Panc1 (cell line): ENCODE data around the gene NPC1L1. TPM values are rescaled to one million over a fixed set of nuclear protein-coding genes. Genes with fewer than 3 reads are reported as not detected.

Experiments used
- ATAC-seq: fragments of 200-7000 bp; cut with Tn5 transposase; 2 replicates; pipeline ENCODE4 v1.9.1; 2020; ENCODE audit warnings: mild to moderate bottlenecking, moderate library complexity
- BruUV-seq: library from RNA; stranded (reverse); fragments of 400-500 nt; replicated peaks from 2 replicates; lab custom pipeline; 2021; lab: Mats Ljungman, UMichigan
- CTCF ChIA-PET: fragments of 300-600 bp; sonication (Branson Sonifier 250); formaldehyde crosslinking; loops from one replicate; lab custom pipeline; 2022; ENCODE audit warnings: antibody characterized with exemption; lab: Charles Lee
- POLR2A ChIA-PET: fragments of 300-600 bp; sonication (Branson Sonifier 250); formaldehyde crosslinking; loops from one replicate; lab custom pipeline; 2022; ENCODE audit warnings: antibody characterized with exemption; lab: Charles Lee
- DNase-seq: peaks from one replicate; pipeline ENCODE4 v3.0.0-alpha.2; 2010; ENCODE audit warnings: low read depth, low spot score
- H3K27ac ChIP-seq: 2 replicates; pipeline ENCODE4 v1.5.1; 2011; ENCODE audit warnings: mild to moderate bottlenecking, low read length, inconsistent platforms
- H3K27me3 ChIP-seq: fragments of 200-500 bp; sonication (Bioruptor generic); 2 replicates; pipeline ENCODE4 v1.6.0; 2014; ENCODE audit warnings: low read length, inconsistent platforms; ENCODE audit not compliant: control insufficient read depth, insufficient read depth
- H3K36me3 ChIP-seq: fragments of 200-500 bp; sonication (Bioruptor generic); 2 replicates; pipeline ENCODE4 v1.5.1; 2014; ENCODE audit warnings: inconsistent platforms, mild to moderate bottlenecking, low read length, moderate library complexity; ENCODE audit not compliant: control insufficient read depth, insufficient read depth
- H3K4me1 ChIP-seq: 2 replicates; pipeline ENCODE4 v1.5.1; 2011; ENCODE audit warnings: inconsistent platforms, mild to moderate bottlenecking, low read length, moderate library complexity; ENCODE audit not compliant: control insufficient read depth, insufficient read depth
- H3K4me3 ChIP-seq, 2 experiments: 2 replicates each; pipeline ENCODE4 v1.5.1; 2011 to 2012; ENCODE audit warnings: low read depth in 2 of 2, low read length in 2 of 2, mild to moderate bottlenecking in 2 of 2, inconsistent platforms in 1 of 2, moderate library complexity in 1 of 2
- H3K9me3 ChIP-seq: fragments of 200-500 bp; sonication (Bioruptor generic); 2 replicates; pipeline ENCODE4 v1.5.1; 2014; ENCODE audit warnings: low read depth, mild to moderate bottlenecking, inconsistent platforms, low read length, moderate library complexity; ENCODE audit not compliant: control insufficient read depth, insufficient read depth
- POLR2AphosphoS5 ChIP-seq: IDR thresholded peaks from 2 replicates; pipeline ENCODE4 v1.6.1; 2012; ENCODE audit warnings: mild to moderate bottlenecking, low read depth, low read length, moderate library complexity
- SIN3A ChIP-seq: IDR thresholded peaks from 2 replicates; pipeline ENCODE4 v1.6.1; 2012; ENCODE audit warnings: low read depth, mild to moderate bottlenecking, low read length, moderate library complexity, borderline replicate concordance; ENCODE audit not compliant: insufficient read depth
- TCF7L2 ChIP-seq: IDR thresholded peaks from 2 replicates; pipeline ENCODE4 v1.6.1; 2011; ENCODE audit warnings: mild to moderate bottlenecking, low read depth, low read length, inconsistent platforms
- in situ Hi-C: cut with HindIII; loops from 2 replicates; pipeline ENCODE4 v1.10.0; 2016; ENCODE audit warnings: low sequenced_read_pairs, low pct_unique_long_range_greater_than_20kb
- intact Hi-C: fragments of 100-400 bp; cut with micrococcal nuclease; formaldehyde crosslinking; loops from one replicate; pipeline ENCODE4 v1.10.0; 2022; ENCODE audit not compliant: unreplicated experiment
- total RNA-seq: library from RNA; stranded (reverse); gene quantifications from one replicate; pipeline ENCODE4 v1.2.1, GENCODE V29; 2021; ENCODE audit not compliant: unreplicated experiment
- TF ChIP-seq, protein P1 (sequence below): fragments of 450-650 bp; IDR thresholded peaks from 2 replicates; pipeline ENCODE4 v1.5.1; 2017; ENCODE audit warnings: mild to moderate bottlenecking
- TF ChIP-seq, protein P2 (sequence below), 2 experiments: IDR thresholded peaks; 2 replicates each; pipeline ENCODE4 v1.6.1; 2011 to 2012; ENCODE audit warnings: low read depth in 2 of 2, control low read depth in 1 of 2, low read length in 1 of 2, mild to moderate bottlenecking in 1 of 2, moderate library complexity in 1 of 2; ENCODE audit not compliant: insufficient read depth in 1 of 2

Gene NPC1L1
- total RNA-seq, 1 experiment from 2014 or later, result not detected

DNA sequence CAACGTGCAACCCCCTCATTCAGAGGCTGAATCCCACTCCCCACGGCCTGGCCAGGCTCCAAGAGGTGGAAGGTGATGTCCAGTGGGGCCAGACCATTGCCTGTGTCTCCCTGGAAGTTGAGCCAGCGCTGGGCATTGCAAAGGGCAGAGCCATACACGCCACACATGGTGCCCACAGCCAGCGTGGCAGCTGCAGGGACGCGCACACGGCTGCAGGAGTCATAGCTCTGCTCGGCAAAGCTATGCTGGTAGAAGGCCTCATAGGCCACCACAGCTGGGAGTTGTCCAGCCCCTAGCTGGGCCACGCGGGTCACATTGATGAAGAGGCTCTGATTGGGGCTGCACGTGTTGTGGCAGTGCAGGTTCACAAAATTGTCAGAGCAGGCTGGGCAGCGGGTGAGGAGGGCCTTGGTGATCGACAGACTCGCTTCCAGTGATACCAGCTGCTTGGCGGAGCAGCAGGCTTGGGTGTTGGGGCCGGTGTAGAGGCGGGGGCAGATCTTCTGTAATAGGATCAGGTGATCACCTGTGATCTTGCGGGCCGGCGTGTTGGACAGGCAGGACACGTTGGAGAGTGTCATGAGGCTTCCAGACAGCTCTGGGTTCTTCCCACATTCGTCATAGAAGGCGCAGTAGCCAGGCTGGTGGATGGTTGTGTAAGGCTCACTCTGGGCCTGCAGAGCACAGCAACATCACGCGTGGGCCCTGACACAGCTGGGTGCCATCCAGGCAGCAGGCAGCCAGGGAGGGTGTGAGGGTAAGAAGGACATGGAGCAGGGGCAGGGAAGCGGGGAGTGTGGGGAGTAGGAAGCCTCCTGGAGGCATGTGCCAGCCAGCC, 1.2 kb downstream of the NPC1L1 start:
- Histone ChIP-seq H3K4me1 (no peaks in the 10 kb centered on the region), H3K27me3 (no peaks in the 10 kb centered on the region), H3K27ac (no peak overlapping the region), H3K9me3 (no peaks in the 10 kb centered on the region), H3K36me3 (no peaks in the 10 kb centered on the region), H3K4me3 (no peak overlapping the region)
- in situ Hi-C loops, result no loop called here
- intact Hi-C loops, result no loop called here
- ATAC-seq (no peak), DNase-seq (no peak)
- TF ChIP-seq SIN3A, result no peak
- TF ChIP-seq, protein P1, sequence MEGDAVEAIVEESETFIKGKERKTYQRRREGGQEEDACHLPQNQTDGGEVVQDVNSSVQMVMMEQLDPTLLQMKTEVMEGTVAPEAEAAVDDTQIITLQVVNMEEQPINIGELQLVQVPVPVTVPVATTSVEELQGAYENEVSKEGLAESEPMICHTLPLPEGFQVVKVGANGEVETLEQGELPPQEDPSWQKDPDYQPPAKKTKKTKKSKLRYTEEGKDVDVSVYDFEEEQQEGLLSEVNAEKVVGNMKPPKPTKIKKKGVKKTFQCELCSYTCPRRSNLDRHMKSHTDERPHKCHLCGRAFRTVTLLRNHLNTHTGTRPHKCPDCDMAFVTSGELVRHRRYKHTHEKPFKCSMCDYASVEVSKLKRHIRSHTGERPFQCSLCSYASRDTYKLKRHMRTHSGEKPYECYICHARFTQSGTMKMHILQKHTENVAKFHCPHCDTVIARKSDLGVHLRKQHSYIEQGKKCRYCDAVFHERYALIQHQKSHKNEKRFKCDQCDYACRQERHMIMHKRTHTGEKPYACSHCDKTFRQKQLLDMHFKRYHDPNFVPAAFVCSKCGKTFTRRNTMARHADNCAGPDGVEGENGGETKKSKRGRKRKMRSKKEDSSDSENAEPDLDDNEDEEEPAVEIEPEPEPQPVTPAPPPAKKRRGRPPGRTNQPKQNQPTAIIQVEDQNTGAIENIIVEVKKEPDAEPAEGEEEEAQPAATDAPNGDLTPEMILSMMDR, result no peak
- no peak for TF ChIP-seq TCF7L2
- TF ChIP-seq, protein P2, sequence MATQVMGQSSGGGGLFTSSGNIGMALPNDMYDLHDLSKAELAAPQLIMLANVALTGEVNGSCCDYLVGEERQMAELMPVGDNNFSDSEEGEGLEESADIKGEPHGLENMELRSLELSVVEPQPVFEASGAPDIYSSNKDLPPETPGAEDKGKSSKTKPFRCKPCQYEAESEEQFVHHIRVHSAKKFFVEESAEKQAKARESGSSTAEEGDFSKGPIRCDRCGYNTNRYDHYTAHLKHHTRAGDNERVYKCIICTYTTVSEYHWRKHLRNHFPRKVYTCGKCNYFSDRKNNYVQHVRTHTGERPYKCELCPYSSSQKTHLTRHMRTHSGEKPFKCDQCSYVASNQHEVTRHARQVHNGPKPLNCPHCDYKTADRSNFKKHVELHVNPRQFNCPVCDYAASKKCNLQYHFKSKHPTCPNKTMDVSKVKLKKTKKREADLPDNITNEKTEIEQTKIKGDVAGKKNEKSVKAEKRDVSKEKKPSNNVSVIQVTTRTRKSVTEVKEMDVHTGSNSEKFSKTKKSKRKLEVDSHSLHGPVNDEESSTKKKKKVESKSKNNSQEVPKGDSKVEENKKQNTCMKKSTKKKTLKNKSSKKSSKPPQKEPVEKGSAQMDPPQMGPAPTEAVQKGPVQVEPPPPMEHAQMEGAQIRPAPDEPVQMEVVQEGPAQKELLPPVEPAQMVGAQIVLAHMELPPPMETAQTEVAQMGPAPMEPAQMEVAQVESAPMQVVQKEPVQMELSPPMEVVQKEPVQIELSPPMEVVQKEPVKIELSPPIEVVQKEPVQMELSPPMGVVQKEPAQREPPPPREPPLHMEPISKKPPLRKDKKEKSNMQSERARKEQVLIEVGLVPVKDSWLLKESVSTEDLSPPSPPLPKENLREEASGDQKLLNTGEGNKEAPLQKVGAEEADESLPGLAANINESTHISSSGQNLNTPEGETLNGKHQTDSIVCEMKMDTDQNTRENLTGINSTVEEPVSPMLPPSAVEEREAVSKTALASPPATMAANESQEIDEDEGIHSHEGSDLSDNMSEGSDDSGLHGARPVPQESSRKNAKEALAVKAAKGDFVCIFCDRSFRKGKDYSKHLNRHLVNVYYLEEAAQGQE (IDR thresholded peaks at IDR 0.05; ENCODE audit: insufficient read depth in 1 of 2, low read depth in 2 of 2, low read length in 1 of 2), result no peak
- no peak for TF ChIP-seq POLR2AphosphoS5
- CTCF ChIA-PET, result interaction anchor here (0.6 kb wide), 1 partner anchor 97 kb away, joined by 9 read pairs; no protein-coding TSS in a partner anchor
- no TSS peak for BruUV-seq
- POLR2A ChIA-PET, result no interaction called here

DNA sequence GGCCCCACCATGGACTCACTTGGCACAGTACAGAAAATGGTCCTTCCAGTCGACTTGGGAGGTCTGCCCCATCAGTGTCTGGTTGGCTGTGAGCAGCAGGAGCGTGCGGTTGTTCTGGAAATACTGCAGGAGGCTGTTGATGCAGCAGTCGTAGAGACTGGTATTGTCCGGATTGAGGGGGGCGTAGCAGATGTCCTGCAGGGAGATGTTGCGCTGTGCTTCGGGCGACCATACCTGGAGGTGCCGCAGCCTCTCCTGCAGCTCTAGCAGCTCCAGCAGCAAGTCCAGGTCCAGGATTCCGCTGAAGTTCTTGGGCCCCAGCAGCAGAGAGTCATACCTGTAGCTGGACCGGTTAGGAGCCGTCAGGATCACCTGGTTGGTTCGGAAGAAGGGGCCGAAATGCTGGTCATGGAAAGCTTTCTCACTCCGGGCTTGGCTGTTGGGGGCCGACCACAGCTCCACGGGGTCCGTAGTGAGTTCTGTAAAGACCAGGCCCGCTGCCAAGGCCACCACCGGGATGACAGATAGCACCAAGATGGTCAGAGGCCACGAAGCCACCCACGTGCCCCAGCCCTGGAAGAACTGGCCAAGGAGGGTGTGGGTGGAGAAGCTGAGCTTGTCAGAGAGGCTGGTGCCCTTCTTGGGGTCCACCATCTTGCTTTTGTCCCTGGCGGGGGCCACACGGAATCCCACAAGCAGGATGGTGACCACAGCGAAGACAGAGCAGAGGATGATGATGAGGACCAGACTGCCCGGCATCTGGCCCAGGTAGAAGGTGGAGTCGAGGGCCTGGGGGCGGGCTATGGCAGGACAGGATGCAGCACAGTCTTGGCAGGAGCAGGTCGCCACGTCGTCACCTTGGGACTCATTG, 2.1 kb downstream of the NPC1L1 start:
- Histone ChIP-seq H3K27me3 (no peaks in the 10 kb centered on the region), H3K36me3 (no peaks in the 10 kb centered on the region), H3K27ac (no peak overlapping the region), H3K9me3 (no peaks in the 10 kb centered on the region), H3K4me3 (no peak overlapping the region), H3K4me1 (no peaks in the 10 kb centered on the region)
- ATAC-seq, result no peak
- in situ Hi-C loops (no loop called here), intact Hi-C loops (no loop called here)
- ChIA-PET CTCF (no interaction called here), POLR2A (interaction anchor here (1.1 kb wide), 1 partner anchor 48 kb away, joined by 6 read pairs; no protein-coding TSS in a partner anchor)
- TF ChIP-seq TCF7L2, result no peak
- TF ChIP-seq POLR2AphosphoS5, result no peak
- no peak for TF ChIP-seq SIN3A
- TF ChIP-seq, protein P2 (IDR thresholded peaks at IDR 0.05; ENCODE audit: insufficient read depth in 1 of 2, low read depth in 2 of 2, low read length in 1 of 2), result no peak
- TF ChIP-seq, protein P1, result no peak
- no TSS peak for BruUV-seq
- DNase-seq, result no peak
